Panc1 (cell line): ENCODE results near the gene MORN1.

Source experiments
- TCF7L2 ChIP-seq: IDR thresholded peaks from 2 replicates; pipeline ENCODE4 v1.6.1; 2011; ENCODE audit warnings: mild to moderate bottlenecking, low read depth, low read length, inconsistent platforms
- TF ChIP-seq, protein P1 (sequence below): fragments of 450-650 bp; IDR thresholded peaks from 2 replicates; pipeline ENCODE4 v1.5.1; 2017; ENCODE audit warnings: mild to moderate bottlenecking

DNA sequence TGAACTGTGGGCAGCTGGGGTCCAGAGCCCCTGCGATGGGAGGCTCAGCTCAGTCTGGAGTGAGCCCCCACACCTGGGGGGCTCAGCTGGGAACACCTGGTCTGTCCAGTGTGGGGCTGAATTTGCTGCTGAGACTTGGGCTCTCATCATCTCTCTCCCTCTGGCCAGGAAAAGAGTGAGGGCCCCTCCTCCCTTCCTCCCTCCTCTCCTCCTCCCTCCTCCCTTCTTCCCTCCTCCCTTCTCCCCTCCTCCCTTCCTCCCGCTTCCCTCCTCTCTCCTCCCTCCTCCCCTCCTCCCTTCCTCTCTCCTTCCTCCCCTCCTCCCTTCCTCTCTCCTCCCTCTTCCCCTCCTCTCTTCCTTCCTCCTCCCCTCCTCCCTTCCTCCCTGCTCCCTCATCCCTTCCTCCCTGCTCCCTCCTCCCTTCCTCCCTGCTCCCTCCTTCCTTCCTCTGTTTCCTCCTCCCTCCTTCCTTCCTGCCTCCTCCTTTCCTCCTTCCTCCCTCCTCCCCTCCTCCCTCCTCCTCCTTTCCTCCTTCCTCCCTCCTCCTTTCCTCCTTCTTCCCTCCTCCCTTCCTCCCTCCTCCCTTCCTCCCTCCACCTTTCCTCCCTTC lies 44.5 kb upstream of the MORN1 start:
- TF ChIP-seq, protein P1, sequence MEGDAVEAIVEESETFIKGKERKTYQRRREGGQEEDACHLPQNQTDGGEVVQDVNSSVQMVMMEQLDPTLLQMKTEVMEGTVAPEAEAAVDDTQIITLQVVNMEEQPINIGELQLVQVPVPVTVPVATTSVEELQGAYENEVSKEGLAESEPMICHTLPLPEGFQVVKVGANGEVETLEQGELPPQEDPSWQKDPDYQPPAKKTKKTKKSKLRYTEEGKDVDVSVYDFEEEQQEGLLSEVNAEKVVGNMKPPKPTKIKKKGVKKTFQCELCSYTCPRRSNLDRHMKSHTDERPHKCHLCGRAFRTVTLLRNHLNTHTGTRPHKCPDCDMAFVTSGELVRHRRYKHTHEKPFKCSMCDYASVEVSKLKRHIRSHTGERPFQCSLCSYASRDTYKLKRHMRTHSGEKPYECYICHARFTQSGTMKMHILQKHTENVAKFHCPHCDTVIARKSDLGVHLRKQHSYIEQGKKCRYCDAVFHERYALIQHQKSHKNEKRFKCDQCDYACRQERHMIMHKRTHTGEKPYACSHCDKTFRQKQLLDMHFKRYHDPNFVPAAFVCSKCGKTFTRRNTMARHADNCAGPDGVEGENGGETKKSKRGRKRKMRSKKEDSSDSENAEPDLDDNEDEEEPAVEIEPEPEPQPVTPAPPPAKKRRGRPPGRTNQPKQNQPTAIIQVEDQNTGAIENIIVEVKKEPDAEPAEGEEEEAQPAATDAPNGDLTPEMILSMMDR, result no peak
- no peak for TF ChIP-seq TCF7L2
